Esophagus (tissue), 2 donors: ENCODE measurements around the gene TNS1. TPM values are rescaled to one million over a fixed set of nuclear protein-coding genes. Genes with fewer than 3 reads are reported as not detected.
A peak's percentile ranks its signal among the peaks of the same experiment; 100 is the strongest.

Experiments
- H3K27ac ChIP-seq, 2 donors: one replicate each; pipeline ENCODE4 v1.5.1; 2013; ENCODE audit warnings: low read depth in 2 of 2, mild to moderate bottlenecking in 2 of 2, inconsistent platforms in 1 of 2, low read length in 1 of 2, moderate library complexity in 1 of 2
- H3K27me3 ChIP-seq, 2 donors: one replicate each; pipeline ENCODE4 v1.6.1; 2013; ENCODE audit warnings: low read length in 2 of 2, control low read depth in 1 of 2, mild to moderate bottlenecking in 1 of 2; ENCODE audit not compliant: insufficient read depth in 2 of 2, control insufficient read depth in 1 of 2
- H3K36me3 ChIP-seq, 2 donors: one replicate each; pipeline ENCODE4 v1.6.1; 2013; ENCODE audit warnings: low read length in 1 of 2; ENCODE audit not compliant: control insufficient read depth in 2 of 2, insufficient read depth in 2 of 2
- H3K4me1 ChIP-seq, 2 donors: one replicate each; pipeline ENCODE4 v1.6.1; 2013; ENCODE audit warnings: low read length in 1 of 2; ENCODE audit not compliant: control insufficient read depth in 2 of 2, insufficient read depth in 2 of 2
- H3K4me3 ChIP-seq, 2 donors: one replicate each; pipeline ENCODE4 v1.5.1; 2013; ENCODE audit warnings: low read length in 2 of 2, mild to moderate bottlenecking in 2 of 2, low read depth in 1 of 2, moderate library complexity in 1 of 2
- H3K9me3 ChIP-seq, 2 donors: one replicate each; pipeline ENCODE4 v1.6.1; 2013; ENCODE audit warnings: mild to moderate bottlenecking in 2 of 2, low read depth in 1 of 2, low read length in 1 of 2, moderate library complexity in 1 of 2; ENCODE audit not compliant: control insufficient read depth in 2 of 2, insufficient read depth in 1 of 2
- WGBS, 2 donors: extraction: QIAGEN DNeasy Blood & Tissue Kit; methylation state at CpG; one replicate each; pipeline ENCODE4 v1.1.7; 2013; 5-methylcytosine and 5-hydroxymethylcytosine counted together
- polyA plus RNA-seq, 2 donors: library from polyadenylated mRNA; stranded (reverse); fragments of 200-250 nt; gene quantifications; one replicate each; pipeline ENCODE4 v1.2.3, GENCODE V29; 2013
- donor health status: healthy with polysubstance abuse.
- donor health status: Bipolar disorder and iron deficiency.

TNS1 gene
- polyA plus RNA-seq, 2 donors, result 28.3 to 39.0 TPM

DNA sequence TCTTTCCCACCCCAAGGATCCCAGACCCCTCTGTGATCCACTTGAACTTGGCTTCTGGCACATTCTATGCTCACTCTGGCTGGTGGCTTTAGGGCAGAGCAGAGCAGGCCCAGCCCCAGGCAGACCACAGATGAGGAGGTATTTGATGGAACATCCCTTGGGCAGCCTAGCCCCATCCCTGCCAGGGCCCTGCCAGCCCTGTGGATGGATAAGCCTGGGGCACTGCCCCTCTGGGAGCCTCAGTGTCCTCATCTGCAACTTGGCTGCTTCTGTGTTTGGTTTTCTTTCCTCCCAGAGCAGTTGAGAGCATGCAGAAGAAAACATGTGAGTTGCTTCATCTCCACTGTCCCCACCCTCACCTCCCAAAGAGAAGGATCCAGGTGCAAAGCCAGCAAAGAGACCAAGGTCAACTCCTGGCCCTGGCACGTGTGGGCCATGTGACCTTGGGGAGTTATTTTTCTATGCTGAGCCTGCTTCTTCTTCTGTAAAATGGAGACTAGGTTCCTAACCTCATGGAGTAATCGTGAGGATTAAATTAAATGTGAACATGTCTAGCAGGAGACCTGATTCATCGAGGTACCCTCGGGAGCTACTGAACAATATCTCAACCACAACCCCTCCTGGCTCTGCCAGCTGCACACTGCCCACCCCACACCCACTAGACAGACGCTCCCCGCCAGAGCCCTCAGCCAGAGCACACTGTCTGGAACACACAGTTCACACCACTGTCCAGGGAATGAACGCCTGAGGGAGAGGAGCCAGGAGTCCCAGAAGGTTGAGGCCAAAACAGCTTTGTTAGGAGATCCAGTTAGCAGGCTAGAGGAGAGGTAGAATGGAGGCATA is 14.6 kb upstream of the TNS1 start:
- WGBS, 2 donors, result 44 to 53% methylated on average over 7 of the region's 7 CpGs
- no peak overlapping the region for H3K27ac ChIP-seq
- H3K36me3 ChIP-seq, result no peaks in the 10 kb centered on the region
- H3K4me3 ChIP-seq, result no peak overlapping the region
- no peaks in the 10 kb centered on the region for H3K9me3 ChIP-seq
- no peaks in the 10 kb centered on the region for H3K27me3 ChIP-seq
- H3K4me1 ChIP-seq, result peaks cover 0 to 9% of the 10 kb centered on the region in 2 donors

DNA sequence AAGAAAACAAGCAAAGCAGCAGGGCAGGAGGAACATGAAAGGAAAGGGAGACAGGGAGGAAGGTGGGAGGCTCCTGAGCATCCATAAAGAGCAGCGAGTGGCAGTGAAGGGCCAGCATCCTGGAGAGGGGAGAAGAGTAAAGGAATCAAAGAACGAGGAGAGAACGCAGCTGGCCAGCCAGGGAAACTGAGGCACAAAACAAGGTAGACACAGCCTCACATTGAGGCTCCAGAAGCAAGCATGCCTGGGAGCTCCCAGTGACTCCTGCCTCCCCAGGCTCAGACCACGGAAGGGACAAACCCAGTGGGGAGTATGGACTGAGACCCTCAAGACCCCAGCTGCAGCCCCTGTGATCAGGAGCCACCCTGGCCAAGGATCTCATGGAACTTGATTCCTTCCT is 14.0 kb upstream of the TNS1 start:
- peaks cover 0 to 9% of the 10 kb centered on the region in 2 donors for H3K4me1 ChIP-seq
- H3K27me3 ChIP-seq, result no peaks in the 10 kb centered on the region
- no peak overlapping the region for H3K27ac ChIP-seq
- H3K9me3 ChIP-seq, result no peaks in the 10 kb centered on the region
- no peak overlapping the region for H3K4me3 ChIP-seq
- 93 to 94% methylated on average over 4 of the region's 4 CpGs for WGBS, 2 donors
- H3K36me3 ChIP-seq, result no peaks in the 10 kb centered on the region

DNA sequence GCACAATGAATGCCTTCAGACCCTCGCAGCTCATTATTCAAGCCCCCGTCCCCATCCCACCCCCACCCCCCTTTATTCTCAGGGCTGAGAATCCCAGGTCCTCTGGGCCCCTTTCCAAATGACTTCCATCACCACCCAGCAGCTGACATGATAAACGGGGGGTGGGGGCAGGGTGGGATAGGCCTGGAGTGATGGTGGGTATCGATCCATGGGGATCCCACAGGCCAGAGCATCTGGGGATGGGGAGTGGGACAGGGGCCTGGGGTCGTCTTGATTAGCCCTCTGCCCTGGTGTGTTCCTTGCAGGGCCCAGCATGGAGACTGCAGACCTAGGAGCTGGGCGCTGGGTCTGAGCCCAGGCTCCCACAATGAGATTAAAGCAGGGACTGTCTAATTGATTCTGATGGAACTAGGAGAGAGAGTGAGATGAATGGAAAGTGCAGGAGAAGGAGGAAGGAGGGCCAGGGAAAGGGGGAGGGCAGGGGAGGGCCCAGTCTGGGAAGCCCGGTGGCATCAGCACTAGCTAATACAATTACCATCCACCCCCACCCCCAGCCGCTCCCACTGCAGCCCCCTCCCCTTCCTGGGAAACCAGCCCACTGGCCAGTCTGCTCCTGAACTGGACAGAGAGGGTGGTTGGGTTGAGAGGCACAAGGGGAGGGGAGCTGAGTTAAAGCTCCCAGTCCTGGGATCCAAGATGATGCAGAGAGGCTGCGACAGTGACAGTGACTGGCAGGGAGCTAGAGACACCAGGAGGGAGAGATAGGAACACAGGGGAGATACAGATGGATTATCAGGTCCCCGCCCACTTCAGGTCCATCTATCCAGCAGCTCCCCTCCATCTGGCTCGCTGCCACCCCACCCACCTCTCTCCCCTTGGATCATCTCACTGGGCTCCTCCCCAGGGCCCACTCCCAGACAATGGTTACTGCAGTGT is 13.1 kb upstream of the TNS1 start:
- no peak overlapping the region for H3K27ac ChIP-seq
- H3K36me3 ChIP-seq, result no peaks in the 10 kb centered on the region
- 52 to 65% methylated on average over 11 of the region's 11 CpGs for WGBS, 2 donors
- H3K9me3 ChIP-seq, result no peaks in the 10 kb centered on the region
- H3K4me3 ChIP-seq, result no peak overlapping the region
- peaks cover 0 to 10% of the 10 kb centered on the region in 2 donors for H3K4me1 ChIP-seq
- no peaks in the 10 kb centered on the region for H3K27me3 ChIP-seq

DNA sequence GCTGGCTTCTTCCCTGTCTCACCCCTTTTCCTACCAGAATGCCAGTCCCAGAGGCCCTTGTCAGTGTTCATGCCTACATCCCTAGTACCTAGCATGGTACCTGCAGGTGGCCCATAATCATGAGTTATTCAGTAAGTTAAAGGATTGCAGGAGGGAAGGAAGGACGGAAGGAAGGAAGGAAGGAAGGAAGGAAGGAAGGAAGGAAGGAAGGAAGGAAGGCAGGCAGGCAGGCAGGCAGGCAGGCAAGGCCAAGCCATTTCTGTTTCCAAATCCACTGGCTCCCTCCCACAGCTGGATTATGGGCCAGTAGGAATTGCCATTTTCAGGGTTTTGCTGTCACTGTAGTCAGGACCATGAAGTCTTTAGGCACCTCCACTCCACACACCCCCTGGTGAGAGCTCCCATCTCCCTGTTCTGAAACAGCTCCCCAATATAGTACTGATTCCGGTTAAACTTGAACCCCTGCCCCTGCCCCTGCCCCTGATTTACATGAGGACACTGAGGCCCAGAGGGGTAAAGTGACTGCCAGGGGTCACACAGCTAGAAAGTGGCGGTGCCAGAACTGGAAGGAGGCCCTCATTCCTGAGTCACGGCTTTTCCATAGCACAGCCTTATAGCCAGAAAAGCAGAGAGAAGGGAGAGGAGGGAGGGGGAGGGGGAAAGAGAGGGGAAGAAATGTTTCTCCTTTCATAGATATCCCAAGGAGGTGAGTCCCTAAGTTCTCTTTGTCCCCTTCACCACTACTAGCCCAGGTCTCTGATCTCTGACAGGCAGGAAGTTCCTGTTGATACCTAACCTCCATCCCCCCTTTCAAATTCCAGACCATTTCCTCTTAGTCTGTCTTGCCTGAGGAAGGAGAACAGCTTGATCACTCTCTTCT is 12.2 kb upstream of the TNS1 start:
- Histone ChIP-seq H3K27me3 (no peaks in the 10 kb centered on the region), H3K4me1 (peaks cover 0 to 13% of the 10 kb centered on the region in 2 donors), H3K9me3 (no peaks in the 10 kb centered on the region), H3K36me3 (no peaks in the 10 kb centered on the region), H3K4me3 (no peak overlapping the region), H3K27ac (no peak overlapping the region)
- WGBS, 2 donors, result 65 to 75% methylated on average over 3 of the region's 4 CpGs

DNA sequence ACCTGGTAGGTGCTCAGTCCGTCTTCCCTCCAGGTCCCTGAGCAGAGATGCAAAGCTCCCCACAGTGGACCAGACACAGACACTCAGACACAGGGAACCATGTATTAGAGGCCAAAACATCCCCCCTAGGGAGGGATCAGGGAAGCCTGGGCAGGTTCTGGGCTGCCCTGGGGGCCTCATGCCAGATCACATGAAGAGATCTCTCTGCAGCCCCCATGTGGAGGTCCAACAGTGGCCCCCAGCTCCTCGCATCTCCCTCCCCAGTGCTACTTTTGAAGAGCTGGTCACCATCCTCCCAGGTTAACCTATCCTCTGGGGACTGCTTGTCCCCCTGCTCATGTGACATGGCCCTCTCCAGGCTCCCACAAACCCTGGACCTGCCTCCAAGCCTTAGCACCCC is 10.5 kb upstream of the TNS1 start:
- no peaks in the 10 kb centered on the region for H3K9me3 ChIP-seq
- H3K4me3 ChIP-seq, result no peak overlapping the region
- no peaks in the 10 kb centered on the region for H3K36me3 ChIP-seq
- no peaks in the 10 kb centered on the region for H3K27me3 ChIP-seq
- H3K4me1 ChIP-seq, result peaks cover 0 to 10% of the 10 kb centered on the region in 2 donors
- 91 to 94% methylated on average over 2 of the region's 2 CpGs for WGBS, 2 donors
- no peak overlapping the region for H3K27ac ChIP-seq

DNA sequence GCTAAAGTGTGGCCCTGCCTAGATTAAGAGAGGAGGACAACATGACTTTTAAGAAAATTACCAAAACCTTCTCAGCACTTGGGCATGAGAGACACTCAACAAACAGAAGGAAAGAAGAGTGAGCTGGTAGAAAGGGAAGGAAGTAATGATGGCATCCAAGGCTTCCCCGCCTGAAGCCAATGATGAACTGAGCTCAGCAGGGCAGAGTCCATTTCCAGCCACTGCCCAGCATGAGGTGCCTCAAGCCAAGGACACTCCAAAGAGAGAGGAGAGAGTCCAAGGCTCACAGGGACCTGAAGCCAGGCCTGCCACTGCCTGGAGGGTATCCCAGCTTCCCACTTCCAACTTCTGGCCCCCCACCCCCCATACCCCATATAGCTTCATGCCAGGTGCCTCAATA is 9.5 kb upstream of the TNS1 start:
- H3K9me3 ChIP-seq, result no peaks in the 10 kb centered on the region
- no peaks in the 10 kb centered on the region for H3K27me3 ChIP-seq
- peaks cover 0 to 9% of the 10 kb centered on the region in 2 donors for H3K4me1 ChIP-seq
- H3K4me3 ChIP-seq, result no peak overlapping the region
- no peak overlapping the region for H3K27ac ChIP-seq
- WGBS, 2 donors, result 63 to 81% methylated on average over 1 of the region's 1 CpG
- no peaks in the 10 kb centered on the region for H3K36me3 ChIP-seq

DNA sequence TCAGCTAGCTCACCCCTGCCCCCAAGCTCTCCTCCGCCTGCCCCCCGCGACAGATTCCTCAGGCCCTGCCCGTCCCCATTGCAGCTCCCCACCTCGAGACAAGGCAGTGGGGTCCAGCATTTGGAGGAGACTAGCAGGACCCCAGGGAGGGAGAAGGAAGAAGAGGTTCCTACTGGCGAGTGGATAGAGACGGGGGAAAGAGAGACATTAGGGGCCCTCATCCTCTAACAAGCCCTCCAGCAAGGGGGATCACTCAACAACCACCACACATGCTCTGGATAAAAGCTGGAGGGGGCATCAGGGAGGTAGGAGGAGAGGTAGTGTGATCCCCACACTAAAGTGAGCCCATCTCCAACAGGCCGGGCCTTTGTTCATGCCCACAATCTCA is 8.9 kb upstream of the TNS1 start:
- H3K4me3 ChIP-seq, result no peak overlapping the region
- peaks cover 0 to 4% of the 10 kb centered on the region in 2 donors for H3K4me1 ChIP-seq
- no peaks in the 10 kb centered on the region for H3K36me3 ChIP-seq
- H3K9me3 ChIP-seq, result no peaks in the 10 kb centered on the region
- H3K27ac ChIP-seq, result no peak overlapping the region
- WGBS, 2 donors, result 68 to 85% methylated on average over 8 of the region's 8 CpGs
- no peaks in the 10 kb centered on the region for H3K27me3 ChIP-seq

DNA sequence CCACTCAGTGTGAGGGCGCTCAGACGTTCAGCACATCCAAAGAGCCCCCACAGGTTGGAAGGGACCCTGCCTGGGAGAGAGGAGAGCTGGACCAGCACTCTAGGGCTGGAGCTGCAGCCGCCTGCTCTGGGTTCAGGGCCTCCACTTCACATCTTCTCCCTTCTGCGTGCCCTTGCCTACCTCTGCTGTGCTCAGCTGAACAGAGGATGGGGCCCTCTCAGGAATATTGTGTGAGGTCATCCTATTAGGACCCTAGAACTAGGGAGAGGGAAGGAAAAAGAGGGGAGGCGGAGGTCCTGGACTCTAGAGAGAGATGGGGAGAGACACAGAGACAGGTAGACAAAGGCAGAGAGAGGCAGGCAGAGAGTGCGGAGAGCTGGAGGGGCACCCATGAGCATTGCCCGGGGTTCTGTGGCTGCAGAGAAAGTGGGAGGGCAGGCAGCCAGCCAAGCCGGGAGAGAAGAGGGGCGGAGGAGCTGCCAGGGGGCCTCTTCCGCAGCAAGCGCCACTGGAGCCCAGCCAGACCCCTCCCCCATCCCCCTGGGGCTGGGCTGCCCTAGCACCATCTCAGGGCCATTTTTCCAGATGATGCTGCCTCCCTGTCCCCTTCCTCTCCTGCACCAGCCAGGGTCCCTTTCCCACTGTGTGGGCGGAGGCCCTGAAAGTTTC is 8.3 kb upstream of the TNS1 start:
- Histone ChIP-seq H3K9me3 (no peaks in the 10 kb centered on the region), H3K36me3 (no peaks in the 10 kb centered on the region), H3K4me3 (peak overlapping the region; percentile 48 to 50), H3K27ac (no peak overlapping the region), H3K27me3 (no peaks in the 10 kb centered on the region), H3K4me1 (peaks cover 0 to 4% of the 10 kb centered on the region in 2 donors)
- 45 to 46% methylated on average over 10 to 12 of the region's 12 CpGs for WGBS, 2 donors
